A549 treated with ZK216348 at 1 μM for 4 hours (cell line): ENCODE results near the gene DMRTB1. TPM values are rescaled to one million over a fixed set of nuclear protein-coding genes. Genes with fewer than 3 reads are reported as not detected.

ENCODE experiments used
- total RNA-seq: library from RNA; stranded (reverse); fragments of 200-300 nt; extraction: Qiagen RNA extraction; gene quantifications from 5 replicates; pipeline ENCODE4 v1.2.3, GENCODE V29; 2022; ENCODE audit warnings: low read depth

Gene DMRTB1
- not detected in 5 replicates for total RNA-seq

GRCh38 chr1:53459321-53460175 lies at the start of gene DMRTB1:
Gene DMRTB1 (plus strand): TSS chr1:53459399. CDS start chr1:53459454, 55 bp downstream.

Other genes starting within 250 kb of the DMRTB1 start
- 27.4 to 37.1 TPM (median 29.2 TPM) in 5 replicates for gene CZIB, start 238.8 kb upstream of the DMRTB1 start, total RNA-seq
- 60.3 to 127 TPM (median 64.7 TPM) in 5 replicates for gene MAGOH, start 220.9 kb upstream of the DMRTB1 start, total RNA-seq
- gene LRP8, start 131.3 kb upstream of the DMRTB1 start, total RNA-seq = 31.8 to 45.8 TPM (median 38.7 TPM) in 5 replicates